ENCODE data around the gene ARHGAP42. TPM values are rescaled to one million over a fixed set of nuclear protein-coding genes. Genes with fewer than 3 reads are reported as not detected.

The ARHGAP42 gene
- total and polyA plus RNA-seq, 9 donors, result 4.3 to 11.8 (median 7.0) TPM

DNA sequence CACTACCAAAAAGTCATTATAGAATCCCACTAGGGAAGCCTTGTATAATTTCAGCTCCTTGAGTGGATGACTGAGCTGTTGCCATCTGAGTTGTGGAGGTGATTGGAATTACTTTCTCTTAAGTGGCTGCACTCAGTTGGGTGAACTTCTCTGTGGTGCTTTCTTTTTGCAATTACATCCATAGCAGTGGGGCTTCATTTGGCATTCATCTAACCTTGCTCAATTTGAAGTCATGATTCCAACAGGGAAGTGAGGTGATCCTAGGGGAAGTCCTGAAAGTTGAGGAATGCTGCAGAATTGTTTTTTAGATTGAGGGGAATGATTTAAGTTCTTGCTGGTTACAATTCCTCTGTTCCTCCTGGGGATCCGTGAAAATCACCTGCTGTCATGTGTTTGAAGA, 39.6 kb downstream of the ARHGAP42 start:
- intact Hi-C loops (cut with DNase I), result no loop called here
- 70 to 77% (median 76%) methylated on average over 1 of the region's 1 CpG for WGBS, 3 donors
- no peaks in the 10 kb centered on the region for H3K27me3 ChIP-seq

DNA sequence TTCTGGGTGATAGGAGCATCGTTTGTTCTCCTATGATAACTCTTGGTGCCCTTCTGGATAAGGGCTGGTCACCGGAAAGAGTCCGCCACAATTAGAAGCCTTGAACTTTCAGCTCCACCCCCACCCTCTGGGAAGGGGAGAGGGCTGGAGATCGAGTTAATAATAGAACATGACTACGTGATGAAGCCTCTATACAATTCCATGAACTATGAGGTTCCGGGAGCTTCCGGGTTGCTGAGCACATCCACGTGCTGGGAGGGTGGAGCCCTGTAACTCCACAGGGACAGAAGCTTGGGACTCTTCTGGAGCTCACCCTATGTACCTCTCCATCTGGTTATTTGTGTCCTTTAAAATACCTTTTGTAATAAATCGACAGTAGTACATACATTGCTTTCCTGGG, 40.3 kb downstream of the ARHGAP42 start:
- Histone ChIP-seq H3K4me1 (ENCODE audit: insufficient read depth) (peaks cover 1% of the 10 kb centered on the region), H3K27me3 (no peaks in the 10 kb centered on the region), H3K36me3 (no peaks in the 10 kb centered on the region), H3K9me3 (no peaks in the 10 kb centered on the region), H3K4me3 (no peak overlapping the region), H3K27ac (no peak overlapping the region)
- no peak for DNase-seq
- intact Hi-C loops (cut with DNase I), result no loop called here
- no peak for TF ChIP-seq EP300 (IDR thresholded peaks at IDR 0.05)
- TF ChIP-seq POLR2A (IDR thresholded peaks at IDR 0.05), result no peak
- TF ChIP-seq, protein P1, sequence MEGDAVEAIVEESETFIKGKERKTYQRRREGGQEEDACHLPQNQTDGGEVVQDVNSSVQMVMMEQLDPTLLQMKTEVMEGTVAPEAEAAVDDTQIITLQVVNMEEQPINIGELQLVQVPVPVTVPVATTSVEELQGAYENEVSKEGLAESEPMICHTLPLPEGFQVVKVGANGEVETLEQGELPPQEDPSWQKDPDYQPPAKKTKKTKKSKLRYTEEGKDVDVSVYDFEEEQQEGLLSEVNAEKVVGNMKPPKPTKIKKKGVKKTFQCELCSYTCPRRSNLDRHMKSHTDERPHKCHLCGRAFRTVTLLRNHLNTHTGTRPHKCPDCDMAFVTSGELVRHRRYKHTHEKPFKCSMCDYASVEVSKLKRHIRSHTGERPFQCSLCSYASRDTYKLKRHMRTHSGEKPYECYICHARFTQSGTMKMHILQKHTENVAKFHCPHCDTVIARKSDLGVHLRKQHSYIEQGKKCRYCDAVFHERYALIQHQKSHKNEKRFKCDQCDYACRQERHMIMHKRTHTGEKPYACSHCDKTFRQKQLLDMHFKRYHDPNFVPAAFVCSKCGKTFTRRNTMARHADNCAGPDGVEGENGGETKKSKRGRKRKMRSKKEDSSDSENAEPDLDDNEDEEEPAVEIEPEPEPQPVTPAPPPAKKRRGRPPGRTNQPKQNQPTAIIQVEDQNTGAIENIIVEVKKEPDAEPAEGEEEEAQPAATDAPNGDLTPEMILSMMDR (IDR thresholded peaks at IDR 0.05), result no peak
- WGBS, 3 donors, result 76 to 79% (median 79%) methylated on average over 9 of the region's 9 CpGs

More for the DNA sequence above, 39.6 kb downstream of the ARHGAP42 start:
- DNase-seq, result no peak
- TF ChIP-seq, protein P1 (IDR thresholded peaks at IDR 0.05), result no peak
- TF ChIP-seq EP300 (IDR thresholded peaks at IDR 0.05) (no peak), POLR2A (IDR thresholded peaks at IDR 0.05) (no peak)
- no peaks in the 10 kb centered on the region for H3K36me3 ChIP-seq
- peaks cover 1% of the 10 kb centered on the region for H3K4me1 ChIP-seq (ENCODE audit: insufficient read depth)
- no peaks in the 10 kb centered on the region for H3K9me3 ChIP-seq
- H3K4me3 ChIP-seq, result no peak overlapping the region
- no peak overlapping the region for H3K27ac ChIP-seq

DNA sequence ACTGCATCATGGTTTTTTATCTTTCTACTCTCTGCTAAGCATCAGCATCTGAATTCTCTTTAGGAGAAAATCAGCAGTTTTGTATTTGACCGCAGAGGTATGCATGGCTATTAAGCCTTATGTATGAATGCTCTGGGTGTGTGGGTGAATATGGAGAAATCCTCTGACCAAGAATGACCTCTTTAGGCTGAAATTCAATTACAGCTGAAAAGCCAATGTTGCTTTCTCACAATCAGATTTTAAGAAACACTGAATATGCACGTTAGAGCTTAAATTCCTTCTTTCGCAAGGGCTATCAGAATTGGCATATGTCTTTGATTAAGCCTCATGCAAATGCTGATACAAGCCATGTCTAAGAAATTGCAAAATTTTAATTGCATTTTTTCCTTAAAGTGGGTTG, 43.2 kb downstream of the ARHGAP42 start:
- H3K4me3 ChIP-seq, result no peak overlapping the region
- no peaks in the 10 kb centered on the region for H3K27me3 ChIP-seq
- intact Hi-C loops (cut with DNase I), result no loop called here
- 75 to 87% (median 76%) methylated on average over 3 of the region's 3 CpGs for WGBS, 3 donors
- H3K9me3 ChIP-seq, result no peaks in the 10 kb centered on the region
- TF ChIP-seq EP300 (IDR thresholded peaks at IDR 0.05) (no peak), POLR2A (IDR thresholded peaks at IDR 0.05) (no peak)
- TF ChIP-seq, protein P1 (IDR thresholded peaks at IDR 0.05), result no peak
- DNase-seq, result no peak
- no peaks in the 10 kb centered on the region for H3K36me3 ChIP-seq
- H3K4me1 ChIP-seq (ENCODE audit: insufficient read depth), result peaks cover 1% of the 10 kb centered on the region
- H3K27ac ChIP-seq, result no peak overlapping the region

DNA sequence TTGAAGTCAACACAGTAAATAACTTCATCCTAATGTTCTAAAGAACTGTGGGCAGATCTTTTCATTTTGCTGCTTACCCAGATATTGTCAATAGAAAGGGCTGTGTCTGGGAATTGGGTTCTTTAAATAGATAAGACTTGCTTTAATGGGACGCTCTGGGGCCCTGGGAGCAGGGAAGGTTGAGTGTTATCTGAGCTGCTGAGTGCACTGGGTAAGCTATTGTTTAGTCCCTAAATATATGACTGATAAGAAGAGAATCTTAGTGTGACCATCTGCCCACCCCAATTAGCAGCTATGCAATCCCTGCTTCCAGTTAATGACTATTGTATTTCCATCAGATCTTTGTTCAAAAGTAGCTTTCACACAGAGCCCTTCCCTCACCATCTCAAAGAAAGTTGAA, 44.4 kb downstream of the ARHGAP42 start:
- Histone ChIP-seq H3K9me3 (no peaks in the 10 kb centered on the region), H3K36me3 (no peaks in the 10 kb centered on the region), H3K27me3 (no peaks in the 10 kb centered on the region), H3K4me3 (no peak overlapping the region), H3K27ac (no peak overlapping the region), H3K4me1 (ENCODE audit: insufficient read depth) (peaks cover 3% of the 10 kb centered on the region)
- no peak for DNase-seq
- 60 to 92% (median 92%) methylated on average over 1 of the region's 1 CpG for WGBS, 3 donors
- intact Hi-C loops (cut with DNase I), result no loop called here
- TF ChIP-seq EP300 (IDR thresholded peaks at IDR 0.05), result no peak
- no peak for TF ChIP-seq POLR2A (IDR thresholded peaks at IDR 0.05)
- TF ChIP-seq, protein P1 (IDR thresholded peaks at IDR 0.05), result no peak

DNA sequence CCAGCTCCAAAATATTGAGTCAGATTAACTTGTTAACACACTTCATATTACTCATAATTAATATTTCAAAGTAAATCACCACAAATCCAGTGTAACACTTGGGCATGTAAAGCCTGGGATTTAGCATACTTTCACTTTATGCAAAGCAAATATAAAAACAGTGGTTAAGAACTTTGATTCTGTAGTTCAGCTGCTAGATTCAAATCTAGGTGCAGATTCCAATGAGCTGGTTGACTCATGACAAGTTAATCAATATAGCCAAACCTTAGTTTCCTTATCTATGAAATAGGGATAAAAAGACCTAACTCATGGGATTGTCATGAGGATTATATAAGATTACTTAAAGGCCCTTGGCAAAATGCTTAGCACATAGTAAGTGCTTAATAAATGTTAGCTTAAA, 45.9 kb downstream of the ARHGAP42 start:
- intact Hi-C loops (cut with DNase I), result no loop called here
- peaks cover 3% of the 10 kb centered on the region for H3K4me1 ChIP-seq (ENCODE audit: insufficient read depth)
- no peaks in the 10 kb centered on the region for H3K36me3 ChIP-seq
- no peaks in the 10 kb centered on the region for H3K9me3 ChIP-seq
- no peaks in the 10 kb centered on the region for H3K27me3 ChIP-seq
- H3K4me3 ChIP-seq, result no peak overlapping the region
- TF ChIP-seq, protein P1 (IDR thresholded peaks at IDR 0.05), result no peak
- no peak for TF ChIP-seq POLR2A (IDR thresholded peaks at IDR 0.05)
- no peak for TF ChIP-seq EP300 (IDR thresholded peaks at IDR 0.05)
- no peak for DNase-seq
- no peak overlapping the region for H3K27ac ChIP-seq

Data from ovary (tissue), 9 donors.